ENCODE data around the gene CDK14.

- TF ChIP-seq CTCF (IDR thresholded peaks at IDR 0.05) (no peak), POLR2A (IDR thresholded peaks at IDR 0.05) (no peak), POLR2AphosphoS5 (IDR thresholded peaks at IDR 0.05) (no peak)
Observed at GRCh38 chr7:90869335-90869734, 273.2 kb downstream of the CDK14 start.
